Stimulated activated CD4-positive, alpha-beta T cell treated with anti-CD3 and anti-CD28 coated beads, Interleukin-4, amount 100 ng/mL, for 1 hour (primary cell): ENCODE data around the gene EFEMP1.
"Not testable (repeated sequence)": the region's sequence is repeated elsewhere in the genome, so short reads cannot be mapped to it uniquely, and the experiment has no call there.

Experiments
- DNase-seq: peaks from one replicate; pipeline ENCODE4 v3.0.0-alpha.2; 2020

EFEMP1 gene

GRCh38 chr2:55862673-55863390 is 60.8 kb downstream of the EFEMP1 start:
- DNase-seq: no peak

- no peak for DNase-seq
Measured at GRCh38 chr2:55862246-55862645, 61.3 kb downstream of the EFEMP1 start.

- no peak for DNase-seq
Measured at GRCh38 chr2:55861733-55862132, 61.8 kb downstream of the EFEMP1 start.

- DNase-seq: no peak
Measured at GRCh38 chr2:55860832-55861231, 62.8 kb downstream of the EFEMP1 start.

- DNase-seq: no peak
Measured at GRCh38 chr2:55859875-55860274, 63.7 kb downstream of the EFEMP1 start.

- no peak for DNase-seq
Measured at GRCh38 chr2:55857766-55858165, 65.8 kb downstream of the EFEMP1 start.

GRCh38 chr2:55856936-55857335 is 66.6 kb downstream of the EFEMP1 start:
- no peak for DNase-seq

- DNase-seq: no peak
Measured at GRCh38 chr2:55848096-55848495, 75.5 kb downstream of the EFEMP1 start.

GRCh38 chr2:55846426-55846825 is 77.2 kb downstream of the EFEMP1 start:
- DNase-seq: no peak

GRCh38 chr2:55844986-55845385 is 78.6 kb downstream of the EFEMP1 start:
- no peak for DNase-seq

- DNase-seq: no peak
Measured at GRCh38 chr2:55843994-55844345, 79.6 kb downstream of the EFEMP1 start.

GRCh38 chr2:55843096-55843993 is 80.2 kb downstream of the EFEMP1 start:
- no peak for DNase-seq

- no peak for DNase-seq
Measured at GRCh38 chr2:55842046-55842445, 81.5 kb downstream of the EFEMP1 start.

GRCh38 chr2:55840460-55840859 is 83.1 kb downstream of the EFEMP1 start:
- DNase-seq: no peak

GRCh38 chr2:55839182-55839819 is 84.3 kb downstream of the EFEMP1 start:
- no peak for DNase-seq

- DNase-seq: no peak
Measured at GRCh38 chr2:55838653-55839052, 84.9 kb downstream of the EFEMP1 start.

- DNase-seq: not testable (repeated sequence)
Measured at GRCh38 chr2:55838117-55838516, 85.5 kb downstream of the EFEMP1 start.

GRCh38 chr2:55837073-55837472 is 86.5 kb downstream of the EFEMP1 start:
- no peak for DNase-seq

- not testable (repeated sequence) for DNase-seq
Measured at GRCh38 chr2:55831671-55832410, 91.7 kb downstream of the EFEMP1 start.

GRCh38 chr2:55827855-55828254 is 95.7 kb downstream of the EFEMP1 start:
- DNase-seq: no peak

GRCh38 chr2:55827428-55827827 is 96.2 kb downstream of the EFEMP1 start:
- not testable (repeated sequence) for DNase-seq

- no peak for DNase-seq
Measured at GRCh38 chr2:55826246-55826645, 97.3 kb downstream of the EFEMP1 start.

- DNase-seq: no peak
Measured at GRCh38 chr2:55824551-55825096, 99.0 kb downstream of the EFEMP1 start.
